HL-60 (cell line): ENCODE measurements around the gene GPD1.

Experiments
- DNase-seq, 2 experiments: peaks; one replicate each; pipeline ENCODE4 v3.0.0-alpha.2; 2010 to 2020; ENCODE audit warnings: low read depth in 1 of 2, low spot score in 1 of 2
- H3K27ac ChIP-seq: fragments of 250-450 bp; sonication (Bioruptor Pico); replicated peaks from 2 replicates; pipeline ENCODE4 v1.5.1; 2020; ENCODE audit warnings: mild to moderate bottlenecking, moderate library complexity
- H3K27me3 ChIP-seq: fragments of 250-450 bp; sonication (Bioruptor Pico); 2 replicates; pipeline ENCODE4 v1.5.1; 2021; ENCODE audit warnings: mild to moderate bottlenecking, moderate library complexity; ENCODE audit not compliant: insufficient read depth, poor library complexity, severe bottlenecking
- H3K4me3 ChIP-seq: replicated peaks from 2 replicates; pipeline ENCODE4 v1.5.1; 2011; ENCODE audit warnings: mild to moderate bottlenecking, control low read depth, low read length; ENCODE audit not compliant: insufficient read depth
- GABPA ChIP-seq: IDR thresholded peaks from 2 replicates; pipeline ENCODE4 v1.6.1; 2012; ENCODE audit warnings: low read depth
- POLR2AphosphoS5 ChIP-seq: IDR thresholded peaks from 2 replicates; pipeline ENCODE4 v1.6.1; 2012; ENCODE audit warnings: low read depth
- SPI1 ChIP-seq: IDR thresholded peaks from 2 replicates; pipeline ENCODE4 v1.6.1; 2012; ENCODE audit warnings: low read depth, mild to moderate bottlenecking, borderline replicate concordance
- TF ChIP-seq, protein P1 (sequence below): IDR thresholded peaks from 2 replicates; pipeline ENCODE4 v1.6.1; 2012; ENCODE audit warnings: low read depth; ENCODE audit not compliant: insufficient replicate concordance
- TF ChIP-seq, protein P2 (sequence below): IDR thresholded peaks from one replicate; pipeline ENCODE4 v1.5.1; 2011; ENCODE audit warnings: low read length, control low read depth, inconsistent platforms; ENCODE audit not compliant: insufficient read depth

The GPD1 gene

DNA sequence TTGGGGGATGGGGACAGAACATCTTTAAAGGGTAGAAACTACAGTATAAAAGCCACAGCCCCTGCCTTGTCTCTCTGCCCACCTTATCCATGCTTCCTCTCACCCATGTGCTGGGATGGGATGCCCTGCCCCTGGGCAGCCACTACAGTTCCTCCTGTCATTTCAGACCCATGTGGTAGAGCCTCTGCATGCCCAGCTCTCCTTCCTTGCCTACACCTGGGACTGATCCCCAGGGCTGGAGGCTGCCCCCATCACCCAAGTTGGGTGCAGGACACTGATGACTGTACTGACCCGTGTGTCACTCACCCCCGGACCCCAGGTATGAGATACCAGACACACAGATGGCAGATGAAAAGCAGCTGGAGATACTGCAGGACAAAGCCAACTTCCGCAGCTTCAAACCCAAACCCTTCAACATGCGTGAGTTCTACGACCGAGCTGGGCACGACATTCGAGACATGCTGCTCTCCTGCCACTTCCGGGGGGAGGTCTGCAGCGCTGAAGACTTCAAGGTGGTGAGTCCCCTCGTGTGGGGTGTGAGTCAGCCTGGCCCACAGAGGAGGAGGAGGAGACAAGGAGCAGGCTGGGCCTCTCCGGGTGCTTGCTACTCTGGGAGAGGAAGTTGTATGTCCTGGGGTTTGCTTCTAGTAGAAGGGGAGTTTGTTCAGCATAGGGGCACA, 44.2 kb upstream of the GPD1 start:
- peak; percentile 78 to 88 for DNase-seq
- peaks cover 2% of the 10 kb centered on the region for H3K27me3 ChIP-seq
- peak; percentile 70; the same call in 1 of the 2 replicates for TF ChIP-seq SPI1
- TF ChIP-seq, protein P1, sequence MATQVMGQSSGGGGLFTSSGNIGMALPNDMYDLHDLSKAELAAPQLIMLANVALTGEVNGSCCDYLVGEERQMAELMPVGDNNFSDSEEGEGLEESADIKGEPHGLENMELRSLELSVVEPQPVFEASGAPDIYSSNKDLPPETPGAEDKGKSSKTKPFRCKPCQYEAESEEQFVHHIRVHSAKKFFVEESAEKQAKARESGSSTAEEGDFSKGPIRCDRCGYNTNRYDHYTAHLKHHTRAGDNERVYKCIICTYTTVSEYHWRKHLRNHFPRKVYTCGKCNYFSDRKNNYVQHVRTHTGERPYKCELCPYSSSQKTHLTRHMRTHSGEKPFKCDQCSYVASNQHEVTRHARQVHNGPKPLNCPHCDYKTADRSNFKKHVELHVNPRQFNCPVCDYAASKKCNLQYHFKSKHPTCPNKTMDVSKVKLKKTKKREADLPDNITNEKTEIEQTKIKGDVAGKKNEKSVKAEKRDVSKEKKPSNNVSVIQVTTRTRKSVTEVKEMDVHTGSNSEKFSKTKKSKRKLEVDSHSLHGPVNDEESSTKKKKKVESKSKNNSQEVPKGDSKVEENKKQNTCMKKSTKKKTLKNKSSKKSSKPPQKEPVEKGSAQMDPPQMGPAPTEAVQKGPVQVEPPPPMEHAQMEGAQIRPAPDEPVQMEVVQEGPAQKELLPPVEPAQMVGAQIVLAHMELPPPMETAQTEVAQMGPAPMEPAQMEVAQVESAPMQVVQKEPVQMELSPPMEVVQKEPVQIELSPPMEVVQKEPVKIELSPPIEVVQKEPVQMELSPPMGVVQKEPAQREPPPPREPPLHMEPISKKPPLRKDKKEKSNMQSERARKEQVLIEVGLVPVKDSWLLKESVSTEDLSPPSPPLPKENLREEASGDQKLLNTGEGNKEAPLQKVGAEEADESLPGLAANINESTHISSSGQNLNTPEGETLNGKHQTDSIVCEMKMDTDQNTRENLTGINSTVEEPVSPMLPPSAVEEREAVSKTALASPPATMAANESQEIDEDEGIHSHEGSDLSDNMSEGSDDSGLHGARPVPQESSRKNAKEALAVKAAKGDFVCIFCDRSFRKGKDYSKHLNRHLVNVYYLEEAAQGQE, result no peak
- peak overlapping the region; percentile 34 for H3K27ac ChIP-seq
- no peak overlapping the region for H3K4me3 ChIP-seq

DNA sequence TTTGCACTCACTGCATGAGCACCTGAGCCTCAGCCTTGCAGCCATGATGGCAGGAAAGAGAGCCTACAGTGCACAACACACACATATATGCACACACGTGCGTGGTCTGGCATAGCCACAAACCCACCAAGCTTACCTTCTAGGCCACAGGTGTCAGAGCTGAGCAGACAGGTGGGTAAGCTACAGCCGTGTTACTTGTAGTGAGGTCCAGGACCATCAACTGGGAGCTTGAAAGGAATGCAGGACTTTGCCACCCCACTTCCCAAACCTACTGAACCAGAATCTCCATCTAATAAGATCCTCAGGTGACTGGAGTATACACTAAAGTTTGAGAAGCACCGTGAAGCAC, 43.7 kb upstream of the GPD1 start:
- Histone ChIP-seq H3K27ac (no peak overlapping the region; the same call in none of the 2 replicates), H3K27me3 (peaks cover 2% of the 10 kb centered on the region), H3K4me3 (no peak overlapping the region)
- DNase-seq, result no peak
- no peak for TF ChIP-seq POLR2AphosphoS5
- no peak for TF ChIP-seq SPI1
- TF ChIP-seq GABPA, result no peak
- TF ChIP-seq, protein P2, sequence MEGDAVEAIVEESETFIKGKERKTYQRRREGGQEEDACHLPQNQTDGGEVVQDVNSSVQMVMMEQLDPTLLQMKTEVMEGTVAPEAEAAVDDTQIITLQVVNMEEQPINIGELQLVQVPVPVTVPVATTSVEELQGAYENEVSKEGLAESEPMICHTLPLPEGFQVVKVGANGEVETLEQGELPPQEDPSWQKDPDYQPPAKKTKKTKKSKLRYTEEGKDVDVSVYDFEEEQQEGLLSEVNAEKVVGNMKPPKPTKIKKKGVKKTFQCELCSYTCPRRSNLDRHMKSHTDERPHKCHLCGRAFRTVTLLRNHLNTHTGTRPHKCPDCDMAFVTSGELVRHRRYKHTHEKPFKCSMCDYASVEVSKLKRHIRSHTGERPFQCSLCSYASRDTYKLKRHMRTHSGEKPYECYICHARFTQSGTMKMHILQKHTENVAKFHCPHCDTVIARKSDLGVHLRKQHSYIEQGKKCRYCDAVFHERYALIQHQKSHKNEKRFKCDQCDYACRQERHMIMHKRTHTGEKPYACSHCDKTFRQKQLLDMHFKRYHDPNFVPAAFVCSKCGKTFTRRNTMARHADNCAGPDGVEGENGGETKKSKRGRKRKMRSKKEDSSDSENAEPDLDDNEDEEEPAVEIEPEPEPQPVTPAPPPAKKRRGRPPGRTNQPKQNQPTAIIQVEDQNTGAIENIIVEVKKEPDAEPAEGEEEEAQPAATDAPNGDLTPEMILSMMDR, result no peak
- TF ChIP-seq, protein P1, result no peak

DNA sequence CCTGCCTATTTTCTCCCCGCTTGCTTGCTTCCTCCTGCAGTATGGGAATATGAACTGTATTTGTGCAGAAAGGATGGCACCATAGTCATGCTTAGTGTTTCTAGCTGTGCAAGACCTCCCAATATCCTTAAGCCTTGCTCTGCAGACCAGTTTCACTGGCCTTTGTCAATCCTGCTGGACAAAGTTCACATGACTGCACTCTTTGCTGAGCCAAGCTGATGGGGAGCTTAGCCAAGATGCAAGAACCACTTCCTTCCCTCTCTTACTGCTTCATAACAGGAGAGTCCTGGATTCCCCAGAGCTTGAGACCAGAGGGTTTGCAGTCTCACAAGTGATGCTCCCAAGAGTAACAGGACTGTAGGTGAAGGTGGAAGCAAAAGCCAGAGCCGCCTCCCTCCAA, 42.6 kb upstream of the GPD1 start:
- no peak for DNase-seq
- TF ChIP-seq, protein P2, result no peak
- TF ChIP-seq GABPA (no peak), SPI1 (no peak), POLR2AphosphoS5 (no peak)
- TF ChIP-seq, protein P1, result no peak
- Histone ChIP-seq H3K4me3 (no peak overlapping the region), H3K27me3 (peaks cover 2% of the 10 kb centered on the region), H3K27ac (no peak overlapping the region)
